Measurements from ENCODE around the gene SARDH. TPM values are rescaled to one million over a fixed set of nuclear protein-coding genes. Genes with fewer than 3 reads are reported as not detected.

SARDH gene
- total and polyA plus RNA-seq, 4 experiments from 2014 or later: 2.5 to 19.3 (median 11.4) TPM

DNA sequence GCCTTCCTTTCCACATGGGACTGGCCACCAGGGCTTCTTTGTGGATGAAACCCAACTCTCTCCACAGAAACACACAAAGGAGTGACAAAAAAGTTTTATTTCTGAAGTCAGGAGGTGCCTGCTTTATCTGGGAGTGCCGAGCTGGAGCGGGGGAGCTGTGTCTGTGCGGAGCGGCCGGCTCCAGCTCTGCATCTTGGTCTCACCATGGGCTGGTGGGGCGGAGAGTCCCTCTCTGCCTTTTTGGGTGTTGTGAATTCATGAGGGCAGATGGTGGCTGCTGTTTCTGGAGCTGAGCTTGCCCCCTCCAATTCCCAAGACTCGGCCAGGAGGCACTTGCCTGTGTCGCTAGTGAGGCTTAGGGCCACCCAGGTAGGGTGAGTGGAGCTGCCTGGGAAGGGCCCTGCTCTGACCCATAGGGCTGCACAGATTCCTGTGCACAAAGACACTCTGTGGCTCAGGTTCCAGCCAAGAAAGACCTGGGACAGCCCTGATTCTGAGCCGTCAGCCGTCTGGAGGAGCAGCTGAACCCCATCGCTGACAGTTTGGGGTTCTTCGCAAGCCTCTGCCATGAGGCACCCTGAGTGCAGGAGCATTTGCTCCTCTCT lies 100.6 kb downstream of the SARDH start:
- H3K27me3 Mint-ChIP-seq: peaks cover 0 to 11% of the 10 kb centered on the region in 2 donors
- intact Hi-C loops (cut with micrococcal nuclease): no loop called here
- peak overlapping the region in 1 of 7 donors; percentile 57 for H3K27ac Mint-ChIP-seq
- DNase-seq: no peak
- Histone ChIP-seq H3K36me3 (ENCODE audit: insufficient read depth, low read length) (no peaks in the 10 kb centered on the region), H3K27ac (ENCODE audit: low read depth, low read length) (no peak overlapping the region), H3K9me3 (ENCODE audit: control insufficient read depth in 1 of 2, low read length in 2 of 2) (no peaks in the 10 kb centered on the region), H3K4me3 (ENCODE audit: low read length in 2 of 2) (no peak overlapping the region), H3K4me1 (ENCODE audit: insufficient read depth, low read length) (no peaks in the 10 kb centered on the region), H3K27me3 (ENCODE audit: insufficient read depth, low read length) (no peaks in the 10 kb centered on the region)
- no peaks in the 10 kb centered on the region for H3K4me1 Mint-ChIP-seq
- H3K4me3 Mint-ChIP-seq: no peak overlapping the region
- CTCF ChIA-PET (ENCODE audit: partially characterized antibody): no interaction called here
- H3K36me3 Mint-ChIP-seq: no peaks in the 10 kb centered on the region
- POLR2A ChIA-PET (ENCODE audit: partially characterized antibody): no interaction called here
- H3K9me3 Mint-ChIP-seq: no peaks in the 10 kb centered on the region

DNA sequence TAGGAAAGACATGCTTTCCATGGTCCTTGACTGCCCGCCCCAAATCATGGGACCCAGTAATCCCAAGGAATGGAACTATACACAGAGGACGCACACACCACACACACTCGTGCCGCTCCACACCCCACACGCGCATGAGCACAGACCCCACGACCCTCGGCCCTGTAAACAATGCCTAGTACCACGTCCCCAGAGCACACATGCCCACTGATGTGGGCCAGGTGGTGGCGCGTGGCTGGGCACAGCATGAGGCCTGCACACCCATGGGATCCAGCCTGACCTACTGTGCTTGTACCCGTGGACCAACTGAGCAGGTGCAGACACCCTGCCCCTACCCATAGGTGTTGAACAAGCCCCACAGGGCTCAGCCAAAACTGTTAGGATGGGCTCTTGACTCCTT lies 101.2 kb downstream of the SARDH start:
- Histone ChIP-seq H3K27me3 (ENCODE audit: insufficient read depth, low read length) (no peaks in the 10 kb centered on the region), H3K4me3 (ENCODE audit: low read length in 2 of 2) (no peak overlapping the region), H3K9me3 (ENCODE audit: control insufficient read depth in 1 of 2, low read length in 2 of 2) (no peaks in the 10 kb centered on the region), H3K36me3 (ENCODE audit: insufficient read depth, low read length) (no peaks in the 10 kb centered on the region), H3K4me1 (ENCODE audit: insufficient read depth, low read length) (no peaks in the 10 kb centered on the region), H3K27ac (ENCODE audit: low read depth, low read length) (no peak overlapping the region)
- no peak for DNase-seq
- CTCF ChIA-PET (ENCODE audit: partially characterized antibody): no interaction called here
- H3K27ac Mint-ChIP-seq: no peak overlapping the region
- H3K36me3 Mint-ChIP-seq: no peaks in the 10 kb centered on the region
- H3K4me1 Mint-ChIP-seq: no peaks in the 10 kb centered on the region
- no peaks in the 10 kb centered on the region for H3K9me3 Mint-ChIP-seq
- intact Hi-C loops (cut with micrococcal nuclease): no loop called here
- POLR2A ChIA-PET (ENCODE audit: partially characterized antibody): no interaction called here
- peaks cover 0 to 12% of the 10 kb centered on the region in 2 donors for H3K27me3 Mint-ChIP-seq
- no peak overlapping the region for H3K4me3 Mint-ChIP-seq

DNA sequence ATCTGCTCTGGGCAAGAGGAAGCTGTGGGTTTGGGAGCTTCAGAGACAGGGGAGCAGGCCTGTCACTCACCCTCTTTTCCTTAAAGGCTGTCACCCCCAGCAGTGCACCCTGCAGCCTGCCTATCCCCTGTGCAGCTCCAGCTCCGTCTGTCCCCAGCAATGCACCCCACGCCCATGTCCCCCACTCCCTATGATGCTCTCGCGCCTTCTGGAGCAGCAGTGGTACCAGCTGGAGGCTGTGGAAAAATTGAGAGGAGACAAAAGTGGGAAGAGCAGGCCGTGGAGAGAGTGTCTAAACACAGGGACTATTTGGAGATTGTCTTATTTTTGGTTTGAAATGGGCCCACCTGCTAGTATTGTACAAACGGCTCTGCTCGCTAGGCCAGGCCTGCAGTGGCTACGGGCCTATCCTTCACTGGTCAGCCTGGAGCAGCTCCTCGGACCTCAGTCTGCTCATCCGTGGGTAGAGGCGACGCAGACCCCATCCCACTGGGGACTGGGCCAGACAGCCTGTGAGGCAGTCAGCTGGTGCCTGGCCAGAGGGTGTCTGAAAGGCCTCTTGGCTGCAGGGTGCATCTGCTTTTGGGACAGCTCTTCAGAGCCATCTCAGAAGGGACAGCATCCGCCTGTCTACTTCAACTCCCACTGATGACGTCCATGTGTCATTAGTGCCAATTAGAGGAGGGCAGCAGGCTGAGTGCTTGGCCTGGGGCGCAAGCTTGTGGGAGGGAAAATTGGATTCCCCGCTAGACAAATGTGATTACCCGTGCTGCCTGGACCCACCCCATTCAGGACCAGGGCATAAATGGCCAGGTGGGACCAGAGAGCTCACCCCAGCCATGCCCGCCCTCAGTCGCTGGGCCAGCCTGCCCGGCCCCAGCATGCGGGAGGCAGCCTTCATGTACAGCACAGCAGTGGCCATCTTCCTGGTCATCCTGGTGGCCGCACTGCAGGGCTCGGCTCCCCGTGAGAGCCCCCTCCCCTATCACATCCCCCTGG lies 102.3 kb downstream of the SARDH start, which contains the start of gene DBH:
Gene DBH (plus strand): TSS at position 831 of the 999 bp plus-strand sequence. CDS start 9 bp downstream, at position 840.
- H3K27me3 ChIP-seq (ENCODE audit: insufficient read depth, low read length): no peaks in the 10 kb centered on the region
- Mint-ChIP-seq H3K4me1 (no peaks in the 10 kb centered on the region), H3K27ac (peak within 1 kb of the TSS in 1 of 7 donors; percentile 75), H3K27me3 (peaks cover 0 to 9% of the 10 kb centered on the region in 2 donors), H3K9me3 (no peaks in the 10 kb centered on the region), H3K36me3 (no peaks in the 10 kb centered on the region), H3K4me3 (peak within 1 kb of the TSS in 1 of 8 donors; percentile 10)
- DNase-seq: no peak
- H3K4me1 ChIP-seq (ENCODE audit: insufficient read depth, low read length): no peaks in the 10 kb centered on the region
- no peak within 1 kb of the TSS for H3K4me3 ChIP-seq (ENCODE audit: low read length in 2 of 2)
- ChIA-PET CTCF (ENCODE audit: partially characterized antibody) (no interaction called here), POLR2A (ENCODE audit: partially characterized antibody) (no interaction called here)
- no peaks in the 10 kb centered on the region for H3K36me3 ChIP-seq (ENCODE audit: insufficient read depth, low read length)
- H3K27ac ChIP-seq (ENCODE audit: low read depth, low read length): no peak within 1 kb of the TSS
- intact Hi-C loops (cut with micrococcal nuclease): no loop called here
- H3K9me3 ChIP-seq (ENCODE audit: control insufficient read depth in 1 of 2, low read length in 2 of 2): no peaks in the 10 kb centered on the region

DNA sequence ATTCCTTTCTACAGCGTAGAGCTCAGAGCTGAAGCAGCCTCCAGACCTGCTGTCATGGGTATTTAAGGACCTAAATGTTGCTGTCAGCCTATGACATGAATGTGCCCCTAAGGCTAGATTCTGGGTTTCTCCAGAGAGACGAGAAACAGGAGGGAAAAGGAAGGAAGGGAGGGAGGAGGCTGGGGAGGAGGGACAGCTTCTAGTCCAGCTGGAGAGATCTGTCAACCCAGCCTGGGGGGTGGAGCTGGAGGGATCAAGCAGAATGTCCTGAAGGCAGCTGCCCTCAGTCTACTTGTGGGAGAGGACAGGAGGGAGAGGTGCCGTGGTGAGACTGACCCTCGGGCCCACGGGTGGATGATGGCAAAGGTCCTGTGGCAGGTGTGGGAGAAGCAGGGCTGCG lies 103.1 kb downstream of the SARDH start:
- ChIA-PET CTCF (ENCODE audit: partially characterized antibody) (no interaction called here), POLR2A (ENCODE audit: partially characterized antibody) (no interaction called here)
- H3K27me3 ChIP-seq (ENCODE audit: insufficient read depth, low read length): no peaks in the 10 kb centered on the region
- Mint-ChIP-seq H3K4me1 (no peaks in the 10 kb centered on the region), H3K9me3 (no peaks in the 10 kb centered on the region), H3K36me3 (no peaks in the 10 kb centered on the region), H3K27ac (no peak overlapping the region), H3K4me3 (no peak overlapping the region), H3K27me3 (peaks cover 0 to 5% of the 10 kb centered on the region in 2 donors)
- H3K27ac ChIP-seq (ENCODE audit: low read depth, low read length): no peak overlapping the region
- H3K4me3 ChIP-seq (ENCODE audit: low read length in 2 of 2): no peak overlapping the region
- intact Hi-C loops (cut with micrococcal nuclease): no loop called here
- no peaks in the 10 kb centered on the region for H3K4me1 ChIP-seq (ENCODE audit: insufficient read depth, low read length)
- no peaks in the 10 kb centered on the region for H3K9me3 ChIP-seq (ENCODE audit: control insufficient read depth in 1 of 2, low read length in 2 of 2)
- DNase-seq: no peak
- no peaks in the 10 kb centered on the region for H3K36me3 ChIP-seq (ENCODE audit: insufficient read depth, low read length)

- no peaks in the 10 kb centered on the region for H3K4me1 ChIP-seq (ENCODE audit: insufficient read depth, low read length)
- DNase-seq: no peak
- no peaks in the 10 kb centered on the region for H3K36me3 ChIP-seq (ENCODE audit: insufficient read depth, low read length)
- Mint-ChIP-seq H3K36me3 (no peaks in the 10 kb centered on the region), H3K27ac (no peak overlapping the region), H3K4me1 (no peaks in the 10 kb centered on the region), H3K9me3 (no peaks in the 10 kb centered on the region), H3K27me3 (peaks cover 0 to 5% of the 10 kb centered on the region in 2 donors), H3K4me3 (no peak overlapping the region)
- no peak overlapping the region for H3K4me3 ChIP-seq (ENCODE audit: low read length in 2 of 2)
- ChIA-PET CTCF (ENCODE audit: partially characterized antibody) (interaction anchor here (1.5 kb wide), 1 partner anchor 93 kb away, joined by 4 read pairs; no protein-coding TSS in a partner anchor), POLR2A (ENCODE audit: partially characterized antibody) (no interaction called here)
- no peak overlapping the region for H3K27ac ChIP-seq (ENCODE audit: low read depth, low read length)
- H3K27me3 ChIP-seq (ENCODE audit: insufficient read depth, low read length): no peaks in the 10 kb centered on the region
- no peaks in the 10 kb centered on the region for H3K9me3 ChIP-seq (ENCODE audit: control insufficient read depth in 1 of 2, low read length in 2 of 2)
- intact Hi-C loops (cut with micrococcal nuclease): no loop called here
Measured at GRCh38 chr9:133634081-133634691, 104.0 kb downstream of the SARDH start.

DNA sequence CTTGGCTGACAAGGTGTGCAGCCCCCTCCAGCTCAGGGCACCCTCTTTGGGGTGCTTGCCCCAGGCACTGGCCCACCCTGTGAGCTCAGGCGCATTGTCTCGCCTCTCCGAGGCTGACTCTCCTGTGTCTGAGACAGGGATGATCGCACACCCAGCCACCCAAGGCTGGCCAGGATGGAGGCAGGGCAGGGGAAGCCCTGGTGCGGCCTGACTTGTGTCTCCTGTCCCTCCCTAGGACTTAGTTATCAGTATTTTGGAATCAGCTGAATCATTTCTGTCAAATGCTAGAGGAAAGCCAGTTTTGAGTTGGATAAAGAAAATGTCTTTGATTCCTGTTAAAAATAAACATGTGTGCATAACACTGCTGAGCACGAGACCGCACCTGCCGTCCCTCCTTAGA lies 104.5 kb downstream of the SARDH start:
- no peak overlapping the region for H3K27ac Mint-ChIP-seq
- DNase-seq: no peak
- H3K4me1 Mint-ChIP-seq: no peaks in the 10 kb centered on the region
- no peaks in the 10 kb centered on the region for H3K36me3 Mint-ChIP-seq
- ChIA-PET CTCF (ENCODE audit: partially characterized antibody) (interaction anchor here (1.5 kb wide), 1 partner anchor 93 kb away, joined by 4 read pairs; no protein-coding TSS in a partner anchor), POLR2A (ENCODE audit: partially characterized antibody) (no interaction called here)
- intact Hi-C loops (cut with micrococcal nuclease): no loop called here
- no peaks in the 10 kb centered on the region for H3K9me3 ChIP-seq (ENCODE audit: control insufficient read depth in 1 of 2, low read length in 2 of 2)
- H3K4me1 ChIP-seq (ENCODE audit: insufficient read depth, low read length): no peaks in the 10 kb centered on the region
- no peak overlapping the region for H3K27ac ChIP-seq (ENCODE audit: low read depth, low read length)
- H3K27me3 Mint-ChIP-seq: peaks cover 0 to 5% of the 10 kb centered on the region in 2 donors
- H3K4me3 ChIP-seq (ENCODE audit: low read length in 2 of 2): no peak overlapping the region
- no peak overlapping the region for H3K4me3 Mint-ChIP-seq
- no peaks in the 10 kb centered on the region for H3K36me3 ChIP-seq (ENCODE audit: insufficient read depth, low read length)
- H3K27me3 ChIP-seq (ENCODE audit: insufficient read depth, low read length): no peaks in the 10 kb centered on the region
- H3K9me3 Mint-ChIP-seq: no peaks in the 10 kb centered on the region
